ENCODE measurements around the gene GTF3C4.

Gene GTF3C4

GRCh38 chr9:132670457-132671391 lies at the start of gene GTF3C4:
Gene GTF3C4, plus strand, starts transcription at chr9:132670464. Its CDS starts 135 bp downstream, at chr9:132670599.
- DNase-seq: no peak

GRCh38 chr9:132622159-132622558 lies 48.1 kb upstream of the GTF3C4 start:
- no peak for DNase-seq

- no peak for DNase-seq
Measured at GRCh38 chr9:132626285-132626684, 44.0 kb upstream of the GTF3C4 start.

- DNase-seq: no peak
Measured at GRCh38 chr9:132627106-132627505, 43.2 kb upstream of the GTF3C4 start.

- DNase-seq: no peak
Measured at GRCh38 chr9:132627594-132627993, 42.7 kb upstream of the GTF3C4 start.

- no peak for DNase-seq
Measured at GRCh38 chr9:132628746-132629145, 41.5 kb upstream of the GTF3C4 start.

- DNase-seq: no peak
Measured at GRCh38 chr9:132630116-132630515, 40.1 kb upstream of the GTF3C4 start.

- no peak for DNase-seq
Measured at GRCh38 chr9:132630811-132631210, 39.5 kb upstream of the GTF3C4 start.

GRCh38 chr9:132631280-132631679 lies 39.0 kb upstream of the GTF3C4 start:
- no peak for DNase-seq

- DNase-seq: no peak
Measured at GRCh38 chr9:132631685-132632084, 38.6 kb upstream of the GTF3C4 start.

GRCh38 chr9:132632413-132633129 lies 37.7 kb upstream of the GTF3C4 start:
- DNase-seq: no peak

- no peak for DNase-seq
Measured at GRCh38 chr9:132634327-132634726, 35.9 kb upstream of the GTF3C4 start.

GRCh38 chr9:132637351-132637750 lies 32.9 kb upstream of the GTF3C4 start:
- DNase-seq: no peak

- DNase-seq: no peak
Measured at GRCh38 chr9:132637801-132638200, 32.5 kb upstream of the GTF3C4 start.

GRCh38 chr9:132638240-132638639 lies 32.0 kb upstream of the GTF3C4 start:
- no peak for DNase-seq

GRCh38 chr9:132639322-132639721 lies 30.9 kb upstream of the GTF3C4 start:
- DNase-seq: no peak

- DNase-seq: no peak
Measured at GRCh38 chr9:132641216-132641615, 29.0 kb upstream of the GTF3C4 start.

GRCh38 chr9:132644251-132644650 lies 26.0 kb upstream of the GTF3C4 start:
- DNase-seq: no peak

GRCh38 chr9:132645306-132645705 lies 25.0 kb upstream of the GTF3C4 start:
- no peak for DNase-seq

- DNase-seq: no peak
Measured at GRCh38 chr9:132645711-132646110, 24.6 kb upstream of the GTF3C4 start.

GRCh38 chr9:132646726-132647125 lies 23.5 kb upstream of the GTF3C4 start:
- DNase-seq: no peak

GRCh38 chr9:132647355-132647754 lies 22.9 kb upstream of the GTF3C4 start:
- no peak for DNase-seq

- no peak for DNase-seq
Measured at GRCh38 chr9:132647806-132648205, 22.5 kb upstream of the GTF3C4 start.

GRCh38 chr9:132648283-132648682 lies 22.0 kb upstream of the GTF3C4 start:
- DNase-seq: no peak
